ENCODE measurements around the gene ARL14.

ARL14 gene

DNA sequence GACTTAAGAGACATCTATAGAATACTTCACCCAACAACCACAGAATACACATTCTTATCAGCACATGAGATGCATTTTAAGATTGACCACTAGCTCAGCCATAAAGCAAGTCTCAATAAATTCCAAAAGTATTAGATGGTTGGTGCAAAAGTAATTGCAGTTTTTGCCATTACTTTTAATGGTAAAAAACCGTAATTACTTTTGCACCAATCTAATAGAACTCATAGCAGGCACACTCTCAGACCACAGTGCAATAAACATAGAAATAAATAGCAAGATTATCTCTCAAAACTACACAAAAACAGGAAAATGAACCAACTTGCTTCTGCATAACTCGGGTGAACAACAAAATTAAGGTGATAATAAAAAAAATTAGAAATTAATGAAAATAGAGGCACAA lies 45.4 kb downstream of the ARL14 start:
- no peak for DNase-seq (ENCODE audit: low spot score)

DNA sequence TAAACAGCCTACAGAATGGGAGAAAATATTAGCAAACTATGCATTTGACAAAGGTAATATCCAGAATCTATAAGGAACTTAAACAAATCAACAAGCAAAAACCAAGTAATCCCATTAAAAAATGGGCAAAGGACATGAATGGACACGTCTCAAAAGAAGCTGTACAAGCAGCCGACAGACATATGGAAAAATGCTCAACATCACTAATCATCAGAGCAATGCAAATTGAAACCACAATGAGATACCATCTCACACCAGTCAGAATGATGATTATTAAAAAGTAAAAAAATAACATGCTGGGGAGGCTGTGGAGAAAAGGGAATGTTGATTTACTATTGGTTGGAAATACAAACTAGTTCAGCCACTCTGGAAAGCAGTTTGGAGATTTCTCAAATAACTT lies 48.4 kb downstream of the ARL14 start:
- no peak for DNase-seq (ENCODE audit: low spot score)

All from NAMALWA (cell line).